Inferior parietal cortex (tissue), 1 donor: ENCODE results near the gene TSC22D4.
A peak's percentile ranks its signal among the peaks of the same experiment; 100 is the strongest.
"Not testable (repeated sequence)": the region's sequence is repeated elsewhere in the genome, so short reads cannot be mapped to it uniquely, and the experiment has no call there.

Experiments used
- DNase-seq: peaks from one replicate; pipeline ENCODE4 v3.0.0-alpha.2; 2016; ENCODE audit errors: extremely low spot score

Gene TSC22D4

GRCh38 chr7:100444311-100445278, 34.4 kb downstream of the TSC22D4 start:
- no peak for DNase-seq

- DNase-seq = no peak
Observed at GRCh38 chr7:100443096-100443840, 35.7 kb downstream of the TSC22D4 start.

GRCh38 chr7:100441641-100442535, 37.1 kb downstream of the TSC22D4 start:
- DNase-seq = no peak

GRCh38 chr7:100439244-100439643, 39.8 kb downstream of the TSC22D4 start:
- DNase-seq = not testable (repeated sequence)

- DNase-seq = not testable (repeated sequence)
Observed at GRCh38 chr7:100438731-100439130, 40.3 kb downstream of the TSC22D4 start.

GRCh38 chr7:100438172-100438571, 40.8 kb downstream of the TSC22D4 start:
- no peak for DNase-seq

- DNase-seq = no peak
Observed at GRCh38 chr7:100437150-100438100, 41.6 kb downstream of the TSC22D4 start.

- no peak for DNase-seq
Observed at GRCh38 chr7:100435401-100436304, 43.4 kb downstream of the TSC22D4 start.

GRCh38 chr7:100434297-100435144, 44.5 kb downstream of the TSC22D4 start:
- no peak for DNase-seq

GRCh38 chr7:100433592-100434296, 45.3 kb downstream of the TSC22D4 start:
- no peak for DNase-seq

GRCh38 chr7:100433276-100433591, 45.8 kb downstream of the TSC22D4 start:
- DNase-seq = no peak

- no peak for DNase-seq
Observed at GRCh38 chr7:100432621-100433275, 46.3 kb downstream of the TSC22D4 start.

- no peak for DNase-seq
Observed at GRCh38 chr7:100432053-100432452, 47.0 kb downstream of the TSC22D4 start.

- DNase-seq = no peak
Observed at GRCh38 chr7:100431286-100431735, 47.7 kb downstream of the TSC22D4 start.

GRCh38 chr7:100430493-100431285, 48.3 kb downstream of the TSC22D4 start:
- DNase-seq = no peak

GRCh38 chr7:100429637-100430492, 49.1 kb downstream of the TSC22D4 start, which contains the start of gene MEPCE:
TSS of gene MEPCE (plus strand) at chr7:100429831. CDS start at chr7:100430019, 188 bp downstream.
- peak; percentile 94 for DNase-seq
